RPMI8226 (cell line): ENCODE measurements around the gene MNAT1.
"Not testable (repeated sequence)": the region's sequence is repeated elsewhere in the genome, so short reads cannot be mapped to it uniquely, and the experiment has no call there.

Source experiments
- DNase-seq: peaks from one replicate; pipeline ENCODE4 v3.0.0-alpha.2; 2015

The MNAT1 gene

GRCh38 chr14:60738843-60739508 lies 4.4 kb downstream of the MNAT1 start:
- DNase-seq = no peak

- DNase-seq = no peak
These were observed 10.0 kb downstream of the MNAT1 start for GRCh38 chr14:60744566-60744965.

GRCh38 chr14:60753264-60754119 lies 18.9 kb downstream of the MNAT1 start:
- no peak for DNase-seq

- DNase-seq = no peak
These were observed 22.3 kb downstream of the MNAT1 start for GRCh38 chr14:60756847-60757246.

- DNase-seq = no peak
These were observed 23.0 kb downstream of the MNAT1 start for GRCh38 chr14:60757567-60758002.

- no peak for DNase-seq
These were observed 24.3 kb downstream of the MNAT1 start for GRCh38 chr14:60758885-60759284.

GRCh38 chr14:60760209-60760608 lies 25.6 kb downstream of the MNAT1 start:
- DNase-seq = no peak

GRCh38 chr14:60760644-60761364 lies 26.2 kb downstream of the MNAT1 start:
- no peak for DNase-seq

- no peak for DNase-seq
These were observed 34.0 kb downstream of the MNAT1 start for GRCh38 chr14:60768602-60769001.

GRCh38 chr14:60771117-60771516 lies 36.6 kb downstream of the MNAT1 start:
- DNase-seq = no peak

GRCh38 chr14:60773558-60773957 lies 39.0 kb downstream of the MNAT1 start:
- DNase-seq = no peak

GRCh38 chr14:60775296-60775695 lies 40.7 kb downstream of the MNAT1 start:
- DNase-seq = no peak

- DNase-seq = no peak
These were observed 43.5 kb downstream of the MNAT1 start for GRCh38 chr14:60777856-60778578.

- DNase-seq = not testable (repeated sequence)
These were observed 45.4 kb downstream of the MNAT1 start for GRCh38 chr14:60779745-60780514.

- DNase-seq = not testable (repeated sequence)
These were observed 46.0 kb downstream of the MNAT1 start for GRCh38 chr14:60780558-60780957.

- no peak for DNase-seq
These were observed 52.3 kb downstream of the MNAT1 start for GRCh38 chr14:60786905-60787304.

- DNase-seq = no peak
These were observed 55.1 kb downstream of the MNAT1 start for GRCh38 chr14:60789656-60790055.

GRCh38 chr14:60790850-60791249 lies 56.3 kb downstream of the MNAT1 start:
- no peak for DNase-seq

- no peak for DNase-seq
These were observed 61.9 kb downstream of the MNAT1 start for GRCh38 chr14:60796434-60796833.

GRCh38 chr14:60800409-60800808 lies 65.8 kb downstream of the MNAT1 start:
- no peak for DNase-seq

GRCh38 chr14:60803871-60804270 lies 69.3 kb downstream of the MNAT1 start:
- no peak for DNase-seq

- no peak for DNase-seq
These were observed 71.4 kb downstream of the MNAT1 start for GRCh38 chr14:60805841-60806430.
